GM12875 (cell line): Measurements from ENCODE around the gene BSPRY.

Experiments used
- H3K4me3 ChIP-seq: one replicate; pipeline ENCODE4 v1.5.1; 2011; ENCODE audit warnings: low read depth, low read length, control low read depth
- TF ChIP-seq, protein P1 (sequence below): IDR thresholded peaks from 2 replicates; pipeline ENCODE4 v1.5.1; 2011; ENCODE audit warnings: low read depth, mild to moderate bottlenecking, control low read depth, inconsistent platforms, low read length, moderate library complexity, borderline replicate concordance; ENCODE audit not compliant: insufficient read depth

The BSPRY gene

DNA sequence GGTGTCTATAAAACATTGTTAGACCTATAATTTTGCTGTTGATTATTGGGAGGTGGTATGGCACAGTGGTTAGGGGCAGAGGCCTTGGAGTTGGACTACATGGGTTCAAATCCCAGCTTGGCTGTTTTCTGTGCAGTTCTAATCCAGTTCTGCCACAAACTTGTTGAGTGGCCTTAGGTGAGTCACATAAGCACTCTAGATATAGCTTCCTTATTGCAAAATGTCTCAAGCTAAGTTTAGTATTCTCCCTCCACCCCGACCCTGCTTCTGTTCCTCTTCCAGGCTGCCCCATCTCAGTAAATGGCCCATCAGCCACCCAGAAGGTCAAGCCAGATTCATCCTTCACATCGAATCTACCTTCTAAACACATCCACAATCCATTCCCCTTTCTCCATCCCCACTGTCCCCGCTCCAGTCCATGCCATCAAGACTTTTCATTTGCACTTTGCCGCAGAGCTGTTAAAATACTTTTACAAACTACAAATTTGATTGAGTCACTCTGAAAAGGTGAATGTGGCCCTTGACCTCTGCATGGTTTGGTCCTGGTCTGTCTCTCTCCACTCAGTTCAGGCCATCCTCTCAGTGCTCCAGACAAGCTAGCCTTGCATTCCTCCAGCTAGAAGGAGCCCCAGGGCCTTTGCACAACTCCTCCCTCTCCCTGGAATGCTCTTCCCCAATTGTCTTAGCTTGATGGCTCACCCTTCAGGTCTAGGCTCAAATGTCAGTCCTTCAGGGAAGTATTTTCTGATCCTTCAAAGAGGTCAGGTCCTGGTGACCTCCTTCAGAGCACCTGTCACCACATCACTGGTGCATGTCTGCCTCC, 37.4 kb downstream of the BSPRY start:
- H3K4me3 ChIP-seq = no peak overlapping the region
- TF ChIP-seq, protein P1, sequence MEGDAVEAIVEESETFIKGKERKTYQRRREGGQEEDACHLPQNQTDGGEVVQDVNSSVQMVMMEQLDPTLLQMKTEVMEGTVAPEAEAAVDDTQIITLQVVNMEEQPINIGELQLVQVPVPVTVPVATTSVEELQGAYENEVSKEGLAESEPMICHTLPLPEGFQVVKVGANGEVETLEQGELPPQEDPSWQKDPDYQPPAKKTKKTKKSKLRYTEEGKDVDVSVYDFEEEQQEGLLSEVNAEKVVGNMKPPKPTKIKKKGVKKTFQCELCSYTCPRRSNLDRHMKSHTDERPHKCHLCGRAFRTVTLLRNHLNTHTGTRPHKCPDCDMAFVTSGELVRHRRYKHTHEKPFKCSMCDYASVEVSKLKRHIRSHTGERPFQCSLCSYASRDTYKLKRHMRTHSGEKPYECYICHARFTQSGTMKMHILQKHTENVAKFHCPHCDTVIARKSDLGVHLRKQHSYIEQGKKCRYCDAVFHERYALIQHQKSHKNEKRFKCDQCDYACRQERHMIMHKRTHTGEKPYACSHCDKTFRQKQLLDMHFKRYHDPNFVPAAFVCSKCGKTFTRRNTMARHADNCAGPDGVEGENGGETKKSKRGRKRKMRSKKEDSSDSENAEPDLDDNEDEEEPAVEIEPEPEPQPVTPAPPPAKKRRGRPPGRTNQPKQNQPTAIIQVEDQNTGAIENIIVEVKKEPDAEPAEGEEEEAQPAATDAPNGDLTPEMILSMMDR = no peak

DNA sequence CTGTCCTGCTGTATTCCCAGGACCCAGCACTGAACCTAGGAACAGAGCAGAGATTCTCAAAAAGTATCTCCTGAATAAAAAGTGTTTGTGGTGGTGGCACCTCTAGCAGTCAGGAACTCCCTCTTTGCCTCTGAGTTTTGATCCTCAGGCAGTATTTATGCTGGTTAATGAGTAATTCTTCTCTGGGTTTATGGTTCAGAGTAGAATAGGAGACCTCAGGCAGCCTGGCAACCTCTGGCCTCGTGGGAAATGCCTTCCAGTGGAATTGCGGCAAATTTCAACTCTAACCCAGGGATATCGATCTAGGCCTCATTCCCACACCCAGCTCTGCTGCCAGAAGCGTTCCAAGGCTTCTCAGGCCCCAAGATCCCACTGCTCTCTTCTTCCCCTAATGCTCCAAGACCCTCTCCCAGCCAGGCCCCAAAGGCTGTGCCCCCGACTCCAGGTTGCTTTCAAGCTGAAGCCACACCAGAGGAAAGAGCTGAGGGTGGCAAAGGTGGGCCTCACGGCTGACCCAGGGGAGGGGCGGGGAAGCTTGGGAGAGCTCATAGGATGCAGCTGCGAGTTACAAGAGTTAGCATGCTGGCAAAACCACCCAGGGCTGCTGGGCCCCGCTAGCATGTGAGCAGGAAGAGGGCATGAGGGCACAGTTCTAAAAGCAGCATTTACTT, 38.4 kb downstream of the BSPRY start:
- TF ChIP-seq, protein P1 = no peak
- H3K4me3 ChIP-seq = no peak overlapping the region

DNA sequence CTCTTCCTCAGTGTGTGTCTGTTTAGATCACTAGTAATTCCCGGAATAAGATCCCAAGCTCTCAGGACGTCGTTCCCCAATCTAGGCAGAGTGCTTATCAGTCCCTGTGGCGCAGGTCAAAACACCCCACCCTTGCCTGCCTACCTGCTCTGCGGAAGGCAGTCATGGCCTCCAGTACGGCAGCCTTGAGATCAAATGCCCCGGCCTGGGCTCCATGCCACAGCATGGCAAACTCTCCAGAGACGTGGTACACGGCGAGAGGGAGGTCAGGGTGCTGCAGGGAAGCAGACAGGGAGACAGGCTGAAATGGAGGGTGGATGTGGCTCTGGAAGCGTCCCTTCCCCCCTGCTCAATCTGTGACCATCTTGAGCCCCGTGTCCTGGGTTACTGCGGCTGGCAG, 39.5 kb downstream of the BSPRY start:
- TF ChIP-seq, protein P1 = no peak
- no peak overlapping the region for H3K4me3 ChIP-seq

DNA sequence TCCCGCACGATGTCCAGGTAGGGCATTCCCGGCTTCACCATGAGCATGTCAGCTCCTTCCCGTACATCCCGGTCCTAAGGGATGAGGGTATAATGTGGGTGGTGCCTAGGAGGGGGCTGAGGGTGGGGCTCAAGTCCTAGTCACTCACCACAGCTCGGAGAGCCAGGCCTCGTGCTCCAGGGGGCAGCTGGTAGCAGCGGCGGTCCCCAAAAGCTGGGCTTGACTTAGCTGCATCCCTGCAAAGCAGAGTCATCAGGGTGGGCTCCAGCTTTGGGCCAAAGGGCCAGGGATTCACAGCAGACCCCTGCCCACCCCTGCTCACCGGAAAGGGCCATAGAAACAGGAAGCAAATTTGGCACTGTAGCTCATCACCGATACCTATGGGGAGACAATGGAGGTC, 40.1 kb downstream of the BSPRY start:
- TF ChIP-seq, protein P1 = no peak
- no peak overlapping the region for H3K4me3 ChIP-seq

DNA sequence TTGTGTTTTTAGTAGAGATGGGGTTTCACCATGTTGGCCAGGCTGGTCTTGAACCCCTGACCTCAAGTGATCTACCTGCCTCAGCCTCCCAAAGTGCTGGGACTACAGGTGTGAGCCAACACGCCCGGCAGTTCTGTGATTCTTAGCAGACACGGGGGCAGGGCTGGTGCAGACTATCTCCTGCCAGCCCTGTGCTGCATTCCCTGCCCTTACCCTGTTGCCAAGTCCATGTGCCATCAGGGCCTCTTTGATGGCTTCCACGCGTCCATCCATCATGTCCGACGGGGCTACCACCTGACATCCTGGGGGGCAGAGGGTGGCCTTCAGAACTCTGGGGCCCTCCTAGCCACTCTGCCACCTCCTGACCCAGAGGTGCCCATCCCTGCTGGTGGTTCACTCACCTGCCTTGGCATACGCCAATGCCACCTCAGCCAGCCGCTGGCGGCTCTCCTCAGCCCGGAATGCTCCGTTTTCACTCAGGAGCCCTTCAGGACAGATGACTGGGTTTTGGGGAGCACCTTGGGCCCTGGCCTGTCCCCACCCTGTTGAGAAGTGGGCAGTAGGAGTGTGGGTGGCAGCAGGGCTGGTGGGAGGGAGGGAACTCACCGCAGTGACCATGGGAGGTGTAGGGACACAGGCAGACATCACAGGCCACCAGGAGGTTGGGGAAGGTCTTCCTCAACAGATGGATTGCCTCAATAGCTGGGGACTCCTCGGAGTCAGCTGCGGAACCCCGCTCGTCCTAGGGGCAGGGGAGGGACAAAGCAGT, 41.0 kb downstream of the BSPRY start:
- TF ChIP-seq, protein P1 = no peak
- H3K4me3 ChIP-seq = no peak overlapping the region

DNA sequence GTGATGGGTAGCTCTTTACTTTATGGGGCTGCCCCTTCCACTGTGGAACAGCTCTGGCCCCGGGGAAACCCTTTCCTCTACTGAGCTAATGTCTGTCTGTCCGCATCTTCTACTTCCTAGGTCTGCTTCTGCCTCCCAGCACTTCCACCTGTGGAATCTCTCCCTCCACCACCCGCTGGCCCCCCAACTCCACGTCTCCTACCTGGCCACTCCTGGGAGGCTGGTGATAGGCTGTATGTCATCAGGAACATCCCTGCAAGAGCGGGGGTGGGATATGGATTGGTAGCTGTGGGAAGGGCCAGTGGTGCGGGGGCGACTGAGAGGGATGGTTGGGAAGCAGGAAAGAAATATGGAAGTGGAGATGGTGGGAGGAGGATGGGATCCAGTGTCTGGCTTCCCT, 42.6 kb downstream of the BSPRY start:
- TF ChIP-seq, protein P1 = no peak
- H3K4me3 ChIP-seq = no peak overlapping the region

DNA sequence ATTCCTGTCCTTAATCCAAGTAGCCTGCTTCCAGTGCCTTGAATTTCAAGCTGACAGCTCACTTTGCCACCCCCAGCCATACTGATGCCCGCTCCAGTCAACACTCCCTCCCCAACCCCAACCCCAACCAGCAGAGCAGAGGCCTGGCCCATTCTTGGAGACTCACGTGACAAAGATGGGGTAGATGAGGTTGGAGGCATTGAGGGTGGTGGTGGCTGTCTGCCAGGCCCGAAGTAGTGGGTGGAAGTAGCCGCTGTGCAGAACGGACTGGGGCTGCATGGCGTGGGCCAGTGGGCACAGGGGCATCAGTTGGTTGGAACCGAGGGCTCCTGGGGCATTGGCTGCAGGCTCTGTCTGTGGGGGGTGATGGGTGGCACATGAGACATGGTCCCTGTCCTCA, 43.9 kb downstream of the BSPRY start:
- TF ChIP-seq, protein P1 = no peak
- no peak overlapping the region for H3K4me3 ChIP-seq
